IMR-90 (cell line): Measurements from ENCODE around the gene UPB1. TPM values are rescaled to one million over a fixed set of nuclear protein-coding genes. Genes with fewer than 3 reads are reported as not detected.

Source experiments
- ATAC-seq: fragments of 200-7000 bp; cut with Tn5 transposase; 2 replicates; pipeline ENCODE4 v1.9.1; 2020; ENCODE audit warnings: low read depth, mild to moderate bottlenecking, moderate library complexity
- BruUV-seq: library from RNA; stranded (reverse); fragments of 400-500 nt; replicated peaks from 2 replicates; lab custom pipeline; 2021; lab: Mats Ljungman, UMichigan
- CTCF ChIA-PET: fragments of 300-600 bp; formaldehyde crosslinking; extraction: SDS; loops from one replicate; lab custom pipeline; 2021; ENCODE audit warnings: antibody characterized with exemption; lab: Yijun Ruan, JAX
- POLR2A ChIA-PET: fragments of 300-600 bp; sonication (Branson Sonifier 250); formaldehyde crosslinking; loops from one replicate; lab custom pipeline; 2022; ENCODE audit warnings: antibody characterized with exemption; ENCODE audit not compliant: unreplicated experiment; lab: Charles Lee
- DNase-seq: peaks from one replicate; pipeline ENCODE4 v3.0.0; 2013
- H2AFZ ChIP-seq: replicated peaks from 2 replicates; pipeline ENCODE3; 2013; ENCODE audit warnings: low read length, mild to moderate bottlenecking; ENCODE audit not compliant: poor library complexity
- H2AK5ac ChIP-seq: 2 replicates; pipeline ENCODE4 v1.6.1; 2013; ENCODE audit warnings: low read depth, low read length, inconsistent platforms
- H2AK9ac ChIP-seq: replicated peaks from 2 replicates; pipeline ENCODE3; 2013; ENCODE audit warnings: mild to moderate bottlenecking, low read depth, low read length, moderate library complexity; ENCODE audit not compliant: poor library complexity
- H2BK120ac ChIP-seq: 2 replicates; pipeline ENCODE4 v1.6.1; 2013; ENCODE audit warnings: low read depth, low read length, inconsistent platforms
- H2BK15ac ChIP-seq: 3 replicates; pipeline ENCODE4 v1.6.1; 2013; ENCODE audit warnings: low read depth, low read length, inconsistent platforms
- H2BK20ac ChIP-seq: 2 replicates; pipeline ENCODE4 v1.6.1; 2013; ENCODE audit warnings: low read depth, mild to moderate bottlenecking, inconsistent platforms, low read length, moderate library complexity
- H2BK5ac ChIP-seq: 2 replicates; pipeline ENCODE4 v1.6.1; 2013; ENCODE audit warnings: mild to moderate bottlenecking, low read depth, low read length, inconsistent platforms; ENCODE audit not compliant: poor library complexity, severe bottlenecking
- H3K14ac ChIP-seq: replicated peaks from 2 replicates; pipeline ENCODE4 v1.6.1; 2013; ENCODE audit warnings: low read depth, low read length, inconsistent platforms
- H3K18ac ChIP-seq: 2 replicates; pipeline ENCODE4 v1.6.1; 2013; ENCODE audit warnings: low read depth, low read length, control low read depth
- H3K23ac ChIP-seq: 2 replicates; pipeline ENCODE4 v1.6.1; 2013; ENCODE audit warnings: low read depth, low read length, inconsistent platforms
- H3K27ac ChIP-seq: 2 replicates; pipeline ENCODE4 v1.5.1; 2013; ENCODE audit warnings: mild to moderate bottlenecking, control low read depth, low read length; ENCODE audit not compliant: insufficient read depth
- H3K27me3 ChIP-seq: 2 replicates; pipeline ENCODE4 v1.6.1; 2013; ENCODE audit warnings: low read length; ENCODE audit not compliant: control insufficient read depth, insufficient read depth
- H3K36me3 ChIP-seq: 2 replicates; pipeline ENCODE4 v1.6.1; 2013; ENCODE audit warnings: low read length, mixed read lengths; ENCODE audit not compliant: control insufficient read depth, insufficient read depth
- H3K4ac ChIP-seq: 2 replicates; pipeline ENCODE4 v1.6.1; 2013; ENCODE audit warnings: low read depth, low read length, inconsistent platforms
- H3K4me1 ChIP-seq: 2 replicates; pipeline ENCODE4 v1.6.1; 2013; ENCODE audit warnings: low read length, mixed read lengths; ENCODE audit not compliant: control insufficient read depth, insufficient read depth
- H3K4me2 ChIP-seq: 2 replicates; pipeline ENCODE4 v1.6.1; 2013; ENCODE audit warnings: low read depth, mild to moderate bottlenecking, control low read depth, low read length, moderate library complexity
- H3K4me3 ChIP-seq: 2 replicates; pipeline ENCODE4 v1.5.1; 2013; ENCODE audit warnings: low read depth, mild to moderate bottlenecking, control low read depth, low read length, moderate library complexity; ENCODE audit not compliant: insufficient read depth
- H3K56ac ChIP-seq: 2 replicates; pipeline ENCODE4 v1.6.1; 2013; ENCODE audit warnings: low read length, inconsistent platforms; ENCODE audit not compliant: insufficient read depth; ENCODE audit errors: extremely low read depth
- H3K79me1 ChIP-seq, 2 experiments: 2 replicates each; pipeline ENCODE4 v1.6.1; 2013; ENCODE audit warnings: low read length in 2 of 2, inconsistent platforms in 1 of 2, low read depth in 1 of 2
- H3K9ac ChIP-seq: 2 replicates; pipeline ENCODE4 v1.6.1; 2013; ENCODE audit warnings: low read depth, low read length, control low read depth
- H3K9me1 ChIP-seq: 2 replicates; pipeline ENCODE4 v1.6.1; 2013; ENCODE audit warnings: low read length, inconsistent platforms; ENCODE audit not compliant: insufficient read depth
- H3K9me3 ChIP-seq: 2 replicates; pipeline ENCODE4 v1.6.1; 2013; ENCODE audit warnings: low read length; ENCODE audit not compliant: control insufficient read depth, insufficient read depth
- H4K20me1 ChIP-seq: 2 replicates; pipeline ENCODE4 v1.6.1; 2013; ENCODE audit warnings: low read length, inconsistent platforms; ENCODE audit not compliant: insufficient read depth
- H4K5ac ChIP-seq: 2 replicates; pipeline ENCODE4 v1.6.1; 2013; ENCODE audit warnings: mild to moderate bottlenecking, low read depth, low read length, control low read depth
- H4K8ac ChIP-seq, 2 experiments: 2 replicates each; pipeline ENCODE4 v1.6.1; 2013; ENCODE audit warnings: low read depth in 2 of 2, low read length in 2 of 2, control low read depth in 1 of 2, inconsistent platforms in 1 of 2
- H4K91ac ChIP-seq: 2 replicates; pipeline ENCODE4 v1.6.1; 2013; ENCODE audit warnings: low read depth, low read length, inconsistent platforms; ENCODE audit not compliant: insufficient read depth
- ELK1 ChIP-seq: fragments of 150-350 bp; IDR thresholded peaks from 2 replicates; pipeline ENCODE4 v1.6.1; 2016; ENCODE audit warnings: low read depth, mild to moderate bottlenecking, low read length, moderate library complexity, borderline replicate concordance
- FOS ChIP-seq: fragments of 150-350 bp; IDR thresholded peaks from 2 replicates; pipeline ENCODE4 v1.6.1; 2016; ENCODE audit warnings: low read depth, low read length
- MAFK ChIP-seq: IDR thresholded peaks from 2 replicates; pipeline ENCODE4 v1.6.1; 2012; ENCODE audit warnings: low read depth, low read length, improper control_type of control experiment
- MAZ ChIP-seq: IDR thresholded peaks from 2 replicates; pipeline ENCODE4 v1.6.1; 2012; ENCODE audit warnings: low read depth, mild to moderate bottlenecking, low read length, improper control_type of control experiment, moderate library complexity, borderline replicate concordance
- NFE2L2 ChIP-seq: fragments of 150-350 bp; IDR thresholded peaks from 2 replicates; pipeline ENCODE4 v1.6.1; 2016; ENCODE audit warnings: low read depth, mild to moderate bottlenecking, low read length
- POLR2A ChIP-seq: IDR thresholded peaks from 2 replicates; pipeline ENCODE4 v1.6.1; 2012; ENCODE audit warnings: mild to moderate bottlenecking, low read depth, low read length
- RAD21 ChIP-seq: IDR thresholded peaks from 2 replicates; pipeline ENCODE4 v1.6.1; 2012; ENCODE audit warnings: low read length, improper control_type of control experiment
- RCOR1 ChIP-seq: IDR thresholded peaks from 2 replicates; pipeline ENCODE4 v1.6.1; 2012; ENCODE audit warnings: mild to moderate bottlenecking, low read length, improper control_type of control experiment; ENCODE audit not compliant: insufficient replicate concordance
- RFX5 ChIP-seq: IDR thresholded peaks from 2 replicates; pipeline ENCODE4 v1.8.0; 2012; ENCODE audit warnings: low read depth, mild to moderate bottlenecking, low read length, moderate library complexity
- WGBS, 2 experiments: methylation state at CpG; one replicate each; pipeline versions ENCODE4 v1.1.5 to v1.1.7; 2013; ENCODE audit warnings: missing lambda C conversion rate in 2 of 2; ENCODE audit not compliant: insufficient read length in 1 of 2; ENCODE audit errors: extremely low coverage in 2 of 2; 5-methylcytosine and 5-hydroxymethylcytosine counted together
- dilution Hi-C: fragments of 300-500 bp; cut with HindIII; formaldehyde crosslinking; loops from one replicate; pipeline ENCODE4 v1.14.3; 2018; ENCODE audit warnings: low sequenced_read_pairs; ENCODE audit not compliant: unreplicated experiment
- in situ Hi-C: fragments of 300-500 bp; cut with MboI; formaldehyde crosslinking; loops from 3 replicates; pipeline ENCODE4 v1.14.3; 2019; ENCODE audit warnings: low sequenced_read_pairs, inconsistent platforms, mixed read lengths
- intact Hi-C: fragments of 100-400 bp; cut with micrococcal nuclease; formaldehyde crosslinking; loops from 2 replicates; pipeline ENCODE4 v1.10.0; 2022
- polyA plus RNA-seq, 3 experiments: library from polyadenylated mRNA; depleted of rRNA; stranded (reverse); fragments of >200 nt; gene quantifications; 2 replicates each; pipeline ENCODE4 v1.2.3, GENCODE V29; 2012; ENCODE audit warnings: low replicate concordance in 1 of 3
- total RNA-seq: library from RNA; depleted of rRNA; stranded (reverse); fragments of >200 nt; gene quantifications from 2 replicates; pipeline ENCODE4 v1.2.3, GENCODE V29; 2012
- TF ChIP-seq, protein P1 (sequence below): conservative IDR thresholded peaks from 2 replicates; pipeline ENCODE4 v1.5.1; 2012; ENCODE audit warnings: mild to moderate bottlenecking, low read depth, low read length, improper control_type of control experiment
- TF ChIP-seq, protein P2 (sequence below): fragments of 150-350 bp; IDR thresholded peaks from 2 replicates; pipeline ENCODE4 v1.6.1; 2017; ENCODE audit warnings: mild to moderate bottlenecking, antibody characterized with exemption, low read length, low read depth

UPB1 gene
- total and polyA plus RNA-seq, 2 of the 4 experiments (the other 2 are of a cell fraction): under 0.01 to 0.02 TPM

DNA sequence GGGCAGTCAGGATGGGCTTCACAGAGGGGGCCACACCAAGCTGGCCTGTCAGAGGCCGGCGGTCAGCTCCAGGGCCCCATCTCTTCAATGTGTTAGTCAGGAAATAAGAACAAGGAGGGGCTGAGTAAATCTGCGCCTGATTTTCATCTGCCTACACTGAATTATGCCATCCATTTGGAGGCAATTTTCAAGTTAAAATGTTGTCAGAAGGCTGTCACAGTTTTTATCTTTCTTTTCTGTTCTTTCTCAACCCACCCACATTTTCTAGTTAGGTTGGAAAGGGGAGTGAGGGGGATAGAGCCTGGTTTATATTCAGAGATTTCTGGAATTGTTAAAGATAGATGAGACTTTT, 48.9 kb upstream of the UPB1 start (continued):
- TF ChIP-seq, protein P1, sequence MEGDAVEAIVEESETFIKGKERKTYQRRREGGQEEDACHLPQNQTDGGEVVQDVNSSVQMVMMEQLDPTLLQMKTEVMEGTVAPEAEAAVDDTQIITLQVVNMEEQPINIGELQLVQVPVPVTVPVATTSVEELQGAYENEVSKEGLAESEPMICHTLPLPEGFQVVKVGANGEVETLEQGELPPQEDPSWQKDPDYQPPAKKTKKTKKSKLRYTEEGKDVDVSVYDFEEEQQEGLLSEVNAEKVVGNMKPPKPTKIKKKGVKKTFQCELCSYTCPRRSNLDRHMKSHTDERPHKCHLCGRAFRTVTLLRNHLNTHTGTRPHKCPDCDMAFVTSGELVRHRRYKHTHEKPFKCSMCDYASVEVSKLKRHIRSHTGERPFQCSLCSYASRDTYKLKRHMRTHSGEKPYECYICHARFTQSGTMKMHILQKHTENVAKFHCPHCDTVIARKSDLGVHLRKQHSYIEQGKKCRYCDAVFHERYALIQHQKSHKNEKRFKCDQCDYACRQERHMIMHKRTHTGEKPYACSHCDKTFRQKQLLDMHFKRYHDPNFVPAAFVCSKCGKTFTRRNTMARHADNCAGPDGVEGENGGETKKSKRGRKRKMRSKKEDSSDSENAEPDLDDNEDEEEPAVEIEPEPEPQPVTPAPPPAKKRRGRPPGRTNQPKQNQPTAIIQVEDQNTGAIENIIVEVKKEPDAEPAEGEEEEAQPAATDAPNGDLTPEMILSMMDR: no peak
- TF ChIP-seq RCOR1: no peak

DNA sequence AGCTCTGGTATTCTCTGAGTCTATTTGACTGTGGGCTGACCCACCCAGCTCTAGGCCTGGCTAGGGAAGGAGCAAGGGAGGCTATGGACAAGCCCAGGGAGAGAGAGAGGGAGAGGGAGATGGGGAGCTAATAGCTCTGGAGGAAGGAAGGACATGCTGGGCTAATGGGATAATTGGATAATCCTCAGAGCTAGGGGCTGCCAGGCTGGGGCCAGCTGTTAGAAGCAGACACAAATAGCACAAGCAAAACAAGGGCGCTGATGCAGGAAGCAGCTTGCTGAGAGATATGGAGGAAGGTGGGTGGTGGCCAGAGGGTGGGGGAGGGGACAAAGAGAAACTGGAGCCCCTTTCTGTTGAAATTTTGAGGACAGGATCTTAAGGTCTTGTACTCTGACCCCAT, 44.5 kb upstream of the UPB1 start:
- H4K20me1 ChIP-seq: no peaks in the 10 kb centered on the region
- peaks cover 10% of the 10 kb centered on the region for H3K27me3 ChIP-seq
- 57% methylated on average over 1 of the region's 1 CpG; no CpG with 5 or more reads in 1 of the 2 experiments for WGBS, 2 experiments
- ChIA-PET CTCF (interaction anchor here (0.6 to 0.9 kb wide), 2 partner anchors 27 to 81 kb away, joined by 3 read pairs; no protein-coding TSS in a partner anchor), POLR2A (no interaction called here)
- peaks cover 2% of the 10 kb centered on the region for H3K4me1 ChIP-seq
- no peak overlapping the region for H3K14ac ChIP-seq
- ATAC-seq: no peak
- no peak overlapping the region for H3K18ac ChIP-seq
- H3K79me1 ChIP-seq: no peaks in the 10 kb centered on the region
- H2AFZ ChIP-seq: no peak overlapping the region
- dilution Hi-C loops: no loop called here
- DNase-seq: no peak
- no peak overlapping the region for H4K91ac ChIP-seq
- no peak overlapping the region for H4K5ac ChIP-seq
- H2BK15ac ChIP-seq: no peak overlapping the region
- H3K56ac ChIP-seq: no peak overlapping the region
- H2BK120ac ChIP-seq: no peak overlapping the region
- BruUV-seq: no TSS peak
- H3K9me3 ChIP-seq: peaks cover 5% of the 10 kb centered on the region
- 0 out of 2 replicates have a peak, but pooled peaks cover 3% of the 10 kb centered on the region for H3K9me1 ChIP-seq
- H2AK9ac ChIP-seq: no peak overlapping the region
- H3K4me2 ChIP-seq: no peak overlapping the region
- H2BK20ac ChIP-seq: no peak overlapping the region
- in situ Hi-C loops: no loop called here
- H3K27ac ChIP-seq: no peak overlapping the region
- H3K36me3 ChIP-seq: no peaks in the 10 kb centered on the region
- no peak overlapping the region for H4K8ac ChIP-seq
- no peak overlapping the region for H2AK5ac ChIP-seq
- H2BK5ac ChIP-seq: no peak overlapping the region
- no peak overlapping the region for H3K4me3 ChIP-seq
- no peak overlapping the region for H3K9ac ChIP-seq
- intact Hi-C loops: no loop called here
- H3K23ac ChIP-seq: no peak overlapping the region
- no peak overlapping the region for H3K4ac ChIP-seq
- TF ChIP-seq POLR2A: no peak
- TF ChIP-seq ELK1: no peak
- no peak for TF ChIP-seq MAZ
- TF ChIP-seq RFX5: no peak
- TF ChIP-seq RCOR1: no peak
- no peak for TF ChIP-seq FOS
- TF ChIP-seq RAD21: no peak
- TF ChIP-seq, protein P1: no peak
- TF ChIP-seq MAFK: no peak
- TF ChIP-seq, protein P2, sequence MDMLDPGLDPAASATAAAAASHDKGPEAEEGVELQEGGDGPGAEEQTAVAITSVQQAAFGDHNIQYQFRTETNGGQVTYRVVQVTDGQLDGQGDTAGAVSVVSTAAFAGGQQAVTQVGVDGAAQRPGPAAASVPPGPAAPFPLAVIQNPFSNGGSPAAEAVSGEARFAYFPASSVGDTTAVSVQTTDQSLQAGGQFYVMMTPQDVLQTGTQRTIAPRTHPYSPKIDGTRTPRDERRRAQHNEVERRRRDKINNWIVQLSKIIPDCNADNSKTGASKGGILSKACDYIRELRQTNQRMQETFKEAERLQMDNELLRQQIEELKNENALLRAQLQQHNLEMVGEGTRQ: no peak
- TF ChIP-seq NFE2L2: no peak
